Mucosa of rectum (tissue), 2 donors: ENCODE measurements around the gene TNFAIP8L2.

Source experiments
- H3K27ac ChIP-seq, 2 donors: one replicate each; pipeline ENCODE4 v1.7.0; 2013; ENCODE audit warnings: inconsistent platforms in 2 of 2, low read depth in 2 of 2, low read length in 2 of 2
- H3K27me3 ChIP-seq, 2 donors: one replicate each; pipeline ENCODE4 v1.7.0; 2013; ENCODE audit warnings: low read length in 2 of 2; ENCODE audit not compliant: control insufficient read depth in 2 of 2, insufficient read depth in 2 of 2
- H3K36me3 ChIP-seq, 2 donors: one replicate each; pipeline ENCODE4 v1.7.0; 2013; ENCODE audit warnings: low read length in 2 of 2; ENCODE audit not compliant: control insufficient read depth in 2 of 2, insufficient read depth in 2 of 2
- H3K4me1 ChIP-seq, 2 donors: one replicate each; pipeline ENCODE4 v1.7.0; 2013; ENCODE audit warnings: low read length in 2 of 2, mild to moderate bottlenecking in 1 of 2; ENCODE audit not compliant: control insufficient read depth in 2 of 2, insufficient read depth in 2 of 2
- H3K4me3 ChIP-seq, 2 donors: one replicate each; pipeline ENCODE4 v1.7.0; 2013; ENCODE audit warnings: low read length in 2 of 2
- H3K9ac ChIP-seq, 2 donors: one replicate each; pipeline ENCODE4 v1.7.0; 2013; ENCODE audit warnings: low read length in 2 of 2, low read depth in 1 of 2, mild to moderate bottlenecking in 1 of 2
- H3K9me3 ChIP-seq, 2 donors: one replicate each; pipeline ENCODE4 v1.7.0; 2013; ENCODE audit warnings: low read length in 2 of 2; ENCODE audit not compliant: control insufficient read depth in 2 of 2
- donor health status: healthy.
- donor health status: Normal muscosa, but diverticular disease.

Gene TNFAIP8L2

GRCh38 chr1:151133018-151133806 lies 23.2 kb upstream of the TNFAIP8L2 start:
- H3K36me3 ChIP-seq = no peaks in the 10 kb centered on the region
- H3K4me3 ChIP-seq = no peak overlapping the region
- no peak overlapping the region for H3K9ac ChIP-seq
- H3K27ac ChIP-seq = no peak overlapping the region
- no peaks in the 10 kb centered on the region for H3K9me3 ChIP-seq
- peaks cover 10 to 14% of the 10 kb centered on the region in 2 donors for H3K4me1 ChIP-seq
- peaks cover 2 to 23% of the 10 kb centered on the region in 2 donors for H3K27me3 ChIP-seq

GRCh38 chr1:151134396-151134795 lies 22.1 kb upstream of the TNFAIP8L2 start:
- Histone ChIP-seq H3K27me3 (peaks cover 2 to 23% of the 10 kb centered on the region in 2 donors), H3K4me3 (no peak overlapping the region), H3K27ac (no peak overlapping the region), H3K4me1 (peaks cover 10 to 14% of the 10 kb centered on the region in 2 donors), H3K9ac (no peak overlapping the region), H3K9me3 (no peaks in the 10 kb centered on the region), H3K36me3 (no peaks in the 10 kb centered on the region)

GRCh38 chr1:151134991-151135390 lies 21.5 kb upstream of the TNFAIP8L2 start:
- H3K27me3 ChIP-seq = peaks cover 2 to 23% of the 10 kb centered on the region in 2 donors
- no peak overlapping the region for H3K9ac ChIP-seq
- H3K36me3 ChIP-seq = no peaks in the 10 kb centered on the region
- H3K4me3 ChIP-seq = no peak overlapping the region
- peaks cover 10 to 14% of the 10 kb centered on the region in 2 donors for H3K4me1 ChIP-seq
- H3K27ac ChIP-seq = no peak overlapping the region
- no peaks in the 10 kb centered on the region for H3K9me3 ChIP-seq

GRCh38 chr1:151135433-151136385 lies 20.7 kb upstream of the TNFAIP8L2 start:
- Histone ChIP-seq H3K4me3 (no peak overlapping the region), H3K4me1 (peaks cover 10 to 14% of the 10 kb centered on the region in 2 donors), H3K36me3 (no peaks in the 10 kb centered on the region), H3K9ac (no peak overlapping the region), H3K27me3 (peaks cover 2 to 20% of the 10 kb centered on the region in 2 donors), H3K27ac (no peak overlapping the region), H3K9me3 (no peaks in the 10 kb centered on the region)

DNA sequence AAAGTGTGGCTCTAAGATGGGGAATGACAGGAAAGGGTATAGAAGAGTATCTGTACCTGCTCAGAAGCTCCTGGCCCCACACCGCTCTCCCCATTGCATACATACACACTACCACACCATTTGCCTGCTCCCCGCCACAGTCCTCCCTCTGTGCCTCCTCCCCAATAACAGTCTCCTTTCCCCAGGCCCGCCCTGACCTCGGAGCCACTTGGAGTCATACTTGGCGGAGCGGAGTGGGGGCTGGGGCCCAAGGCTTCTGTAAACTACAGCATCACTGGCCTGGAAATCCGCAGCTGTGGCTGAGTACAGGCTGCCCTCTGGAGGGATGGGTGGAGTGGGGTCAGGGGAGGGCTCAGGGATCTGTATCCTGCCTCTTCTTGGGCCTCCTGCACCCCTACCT lies 18.7 kb upstream of the TNFAIP8L2 start:
- Histone ChIP-seq H3K27ac (no peak overlapping the region), H3K9me3 (no peaks in the 10 kb centered on the region), H3K4me1 (no peaks in the 10 kb centered on the region), H3K9ac (no peak overlapping the region), H3K4me3 (no peak overlapping the region), H3K36me3 (no peaks in the 10 kb centered on the region), H3K27me3 (peaks cover 2 to 5% of the 10 kb centered on the region in 2 donors)

DNA sequence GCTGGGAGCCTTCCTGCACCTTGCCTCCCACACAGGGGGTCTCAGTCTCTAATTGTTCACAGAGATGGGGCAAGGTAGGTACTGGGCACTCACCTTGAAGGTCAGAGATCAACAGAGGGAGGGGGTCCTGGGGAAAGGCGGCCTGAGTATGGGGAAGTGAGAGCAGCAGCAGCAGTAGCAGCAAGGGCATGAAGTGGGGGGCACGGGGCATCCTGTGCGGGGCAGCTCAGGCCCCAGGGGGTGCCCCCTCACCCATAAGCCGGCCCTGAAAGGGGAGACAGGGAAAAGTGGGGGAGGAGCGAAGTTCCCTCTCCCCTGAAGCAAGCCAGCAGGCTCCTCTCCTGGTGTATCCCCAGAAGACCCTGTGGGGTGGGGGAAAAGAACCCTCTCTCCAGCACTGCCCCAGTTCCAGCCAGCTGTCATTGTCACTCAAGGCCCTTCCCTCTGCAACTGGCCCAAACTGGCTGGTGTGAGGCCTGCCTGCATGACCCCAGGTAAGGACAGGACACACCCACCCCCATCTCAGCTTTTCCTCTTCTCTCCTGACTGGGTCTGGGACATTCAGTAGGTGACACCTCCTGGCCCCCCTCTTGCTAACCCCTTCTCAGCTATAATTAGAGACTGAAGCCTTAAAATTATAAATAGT lies 13.9 kb upstream of the TNFAIP8L2 start:
- Histone ChIP-seq H3K9ac (no peak overlapping the region), H3K27ac (no peak overlapping the region), H3K27me3 (peaks cover 0 to 3% of the 10 kb centered on the region in 2 donors), H3K9me3 (no peaks in the 10 kb centered on the region), H3K4me3 (no peak overlapping the region), H3K4me1 (peaks cover 9 to 12% of the 10 kb centered on the region in 2 donors), H3K36me3 (no peaks in the 10 kb centered on the region)

DNA sequence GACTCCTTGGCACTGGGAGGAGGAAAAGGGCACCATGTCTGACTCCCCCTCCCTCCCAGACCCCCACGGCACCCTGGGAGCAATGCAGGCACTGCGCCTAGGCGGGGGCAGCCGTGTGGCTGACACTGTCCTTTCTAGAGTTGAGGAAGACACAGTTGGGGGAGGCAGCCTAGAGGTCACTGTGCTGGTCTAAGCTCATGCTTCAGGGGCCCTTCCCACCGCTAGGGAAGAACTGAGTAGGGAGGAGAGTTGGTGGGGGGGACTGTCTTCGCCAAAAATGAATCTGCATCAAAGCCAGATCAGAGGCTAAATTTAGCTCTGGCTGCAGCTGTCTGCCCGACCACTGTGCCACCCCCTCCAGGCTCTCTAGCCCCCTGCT lies 13.4 kb upstream of the TNFAIP8L2 start:
- Histone ChIP-seq H3K4me3 (no peak overlapping the region), H3K36me3 (no peaks in the 10 kb centered on the region), H3K27me3 (peaks cover 0 to 3% of the 10 kb centered on the region in 2 donors), H3K9me3 (no peaks in the 10 kb centered on the region), H3K9ac (no peak overlapping the region), H3K27ac (no peak overlapping the region), H3K4me1 (peaks cover 10 to 12% of the 10 kb centered on the region in 2 donors)

DNA sequence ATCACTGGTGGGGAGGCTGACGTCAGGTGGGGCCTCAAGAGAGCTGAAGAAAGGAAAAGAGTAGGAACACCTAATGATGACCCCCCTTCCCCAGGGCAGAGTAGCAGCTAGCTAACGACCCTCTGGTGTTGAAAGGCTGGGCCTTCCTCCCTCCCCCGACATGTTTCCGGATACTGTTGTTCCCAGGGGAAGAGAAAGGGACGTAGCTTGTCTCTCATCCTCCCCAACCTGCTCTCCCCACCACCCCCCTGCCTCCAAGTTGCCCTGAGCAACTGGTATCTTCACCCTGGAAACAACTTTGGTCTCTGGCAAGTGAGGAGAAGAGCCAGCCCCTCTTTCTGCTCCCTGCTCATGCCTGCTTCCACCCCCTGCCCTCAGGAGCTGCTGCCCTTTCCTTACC lies 12.5 kb upstream of the TNFAIP8L2 start:
- peaks cover 0 to 3% of the 10 kb centered on the region in 2 donors for H3K27me3 ChIP-seq
- no peak overlapping the region for H3K9ac ChIP-seq
- H3K36me3 ChIP-seq = no peaks in the 10 kb centered on the region
- H3K9me3 ChIP-seq = no peaks in the 10 kb centered on the region
- no peak overlapping the region for H3K27ac ChIP-seq
- H3K4me1 ChIP-seq = peaks cover 10 to 12% of the 10 kb centered on the region in 2 donors
- no peak overlapping the region for H3K4me3 ChIP-seq

- peak overlapping the region in 1 of 2 donors; percentile 12 for H3K9ac ChIP-seq
- H3K4me1 ChIP-seq = peaks cover 10 to 12% of the 10 kb centered on the region in 2 donors
- H3K36me3 ChIP-seq = no peaks in the 10 kb centered on the region
- H3K9me3 ChIP-seq = no peaks in the 10 kb centered on the region
- no peak overlapping the region for H3K27ac ChIP-seq
- peak overlapping the region; percentile 48 to 75 for H3K4me3 ChIP-seq
- H3K27me3 ChIP-seq = peaks cover 0 to 3% of the 10 kb centered on the region in 2 donors
Observed at GRCh38 chr1:151144474-151145303, 11.8 kb upstream of the TNFAIP8L2 start.
